Measurements from ENCODE around the gene GIMD1. TPM values are rescaled to one million over a fixed set of nuclear protein-coding genes. Genes with fewer than 3 reads are reported as not detected.
A peak's percentile ranks its signal among the peaks of the same experiment; 100 is the strongest.

GIMD1 gene
- total RNA-seq, 2 donors from 2014 or later, result not detected

GRCh38 chr4:106320235-106320634, 48.3 kb downstream of the GIMD1 start:
- TF ChIP-seq POLR2A (IDR thresholded peaks at IDR 0.05), result no peak
- no peak for TF ChIP-seq CTCF (IDR thresholded peaks at IDR 0.05)
- no peak for TF ChIP-seq POLR2AphosphoS5 (IDR thresholded peaks at IDR 0.05)
- Histone ChIP-seq H3K9me3 (no peaks in the 10 kb centered on the region), H3K36me3 (no peaks in the 10 kb centered on the region), H3K4me1 (replicated peaks) (peaks cover 8% of the 10 kb centered on the region), H3K27me3 (replicated peaks; ENCODE audit: insufficient read depth) (no peaks in the 10 kb centered on the region), H3K4me3 (no peak overlapping the region), H3K27ac (no peak overlapping the region)
- no peak for DNase-seq (ENCODE audit: low spot score)
- WGBS, result 90% methylated on average over 1 of the region's 1 CpG
- intact Hi-C loops (cut with DNase I), result no loop called here

GRCh38 chr4:106318511-106318910, 50.1 kb downstream of the GIMD1 start:
- Histone ChIP-seq H3K9me3 (no peaks in the 10 kb centered on the region), H3K4me1 (replicated peaks) (peaks cover 8% of the 10 kb centered on the region), H3K27ac (no peak overlapping the region), H3K4me3 (no peak overlapping the region), H3K36me3 (no peaks in the 10 kb centered on the region), H3K27me3 (replicated peaks; ENCODE audit: insufficient read depth) (no peaks in the 10 kb centered on the region)
- no peak for TF ChIP-seq POLR2A (IDR thresholded peaks at IDR 0.05)
- no peak for TF ChIP-seq CTCF (IDR thresholded peaks at IDR 0.05)
- no peak for TF ChIP-seq POLR2AphosphoS5 (IDR thresholded peaks at IDR 0.05)
- intact Hi-C loops (cut with DNase I), result no loop called here
- no peak for DNase-seq (ENCODE audit: low spot score)

- Histone ChIP-seq H3K4me1 (replicated peaks) (peaks cover 8% of the 10 kb centered on the region), H3K27ac (no peak overlapping the region), H3K4me3 (no peak overlapping the region), H3K9me3 (no peaks in the 10 kb centered on the region), H3K36me3 (no peaks in the 10 kb centered on the region), H3K27me3 (replicated peaks; ENCODE audit: insufficient read depth) (no peaks in the 10 kb centered on the region)
- intact Hi-C loops (cut with DNase I), result no loop called here
- no peak for DNase-seq (ENCODE audit: low spot score)
- TF ChIP-seq POLR2A (IDR thresholded peaks at IDR 0.05), result no peak
- no peak for TF ChIP-seq POLR2AphosphoS5 (IDR thresholded peaks at IDR 0.05)
- no peak for TF ChIP-seq CTCF (IDR thresholded peaks at IDR 0.05)
- 70% methylated on average over 1 of the region's 1 CpG for WGBS
Observed at GRCh38 chr4:106317815-106318214, 50.8 kb downstream of the GIMD1 start.

GRCh38 chr4:106316773-106317409, 51.7 kb downstream of the GIMD1 start:
- no peaks in the 10 kb centered on the region for H3K27me3 ChIP-seq (replicated peaks; ENCODE audit: insufficient read depth)
- TF ChIP-seq POLR2AphosphoS5 (IDR thresholded peaks at IDR 0.05) (no peak), CTCF (IDR thresholded peaks at IDR 0.05) (no peak)
- no peak for DNase-seq (ENCODE audit: low spot score)
- 2% methylated on average over 13 of the region's 13 CpGs for WGBS
- peaks cover 8% of the 10 kb centered on the region for H3K4me1 ChIP-seq (replicated peaks)
- peak overlapping the region; percentile 63 to 75 for H3K4me3 ChIP-seq
- intact Hi-C loops (cut with DNase I), result no loop called here
- peak overlapping the region; percentile 90 to 92 for H3K27ac ChIP-seq
- no peaks in the 10 kb centered on the region for H3K36me3 ChIP-seq
- H3K9me3 ChIP-seq, result no peaks in the 10 kb centered on the region
